Astrocyte of the spinal cord (primary cell): ENCODE data around the gene PTPN4.

Experiments
- DNase-seq: peaks from one replicate; pipeline ENCODE4 v3.0.0; 2011; ENCODE audit warnings: low read depth, low spot score
- H3K4me3 ChIP-seq: 2 replicates; pipeline ENCODE4 v1.5.1; 2011; ENCODE audit warnings: low read depth, mild to moderate bottlenecking, low read length, moderate library complexity
- CTCF ChIP-seq: IDR thresholded peaks from 2 replicates; pipeline ENCODE4 v1.5.1; 2012; ENCODE audit warnings: low read depth, mild to moderate bottlenecking, low read length, inconsistent platforms
- in situ Hi-C: cut with HindIII; loops from 2 replicates; pipeline ENCODE4 v1.10.0; 2017; ENCODE audit warnings: low sequenced_read_pairs

Gene PTPN4

GRCh38 chr2:120032297-120032696 lies 272.6 kb downstream of the PTPN4 start:
- H3K4me3 ChIP-seq, result no peak overlapping the region

More at GRCh38 chr2:120032297-120032696, 272.6 kb downstream of the PTPN4 start:
- no peak for TF ChIP-seq CTCF
- DNase-seq, result no peak
- in situ Hi-C loops, result no loop called here
